SKM-1 treated with dmso at 0.1 percent for 144 hours (cell line): Measurements from ENCODE around the gene NDNF.

ENCODE experiments used
- DNase-seq: peaks from one replicate; lab custom pipeline; 2025; ENCODE audit not compliant: unreplicated experiment; lab: John Stamatoyannopoulos, UW

NDNF gene

DNA sequence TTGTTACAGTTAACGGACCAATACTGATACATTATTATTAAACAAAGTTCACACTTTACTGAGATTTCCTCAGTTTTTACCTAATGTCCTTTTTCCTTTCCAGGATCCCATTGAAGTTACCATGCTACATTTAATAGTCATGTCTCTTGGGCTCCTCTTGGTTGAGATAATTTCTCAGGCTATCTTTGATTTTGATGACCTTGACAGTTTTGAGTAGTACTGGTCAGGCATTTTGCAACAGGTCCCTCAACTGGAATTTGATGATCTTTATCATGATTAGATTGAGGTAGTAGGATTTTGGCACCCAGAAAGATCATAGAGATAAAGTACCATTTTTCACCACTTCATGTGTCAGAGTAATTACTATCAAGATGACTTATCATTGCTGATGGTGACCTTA, 53.8 kb downstream of the NDNF start:
- DNase-seq, result no peak

DNA sequence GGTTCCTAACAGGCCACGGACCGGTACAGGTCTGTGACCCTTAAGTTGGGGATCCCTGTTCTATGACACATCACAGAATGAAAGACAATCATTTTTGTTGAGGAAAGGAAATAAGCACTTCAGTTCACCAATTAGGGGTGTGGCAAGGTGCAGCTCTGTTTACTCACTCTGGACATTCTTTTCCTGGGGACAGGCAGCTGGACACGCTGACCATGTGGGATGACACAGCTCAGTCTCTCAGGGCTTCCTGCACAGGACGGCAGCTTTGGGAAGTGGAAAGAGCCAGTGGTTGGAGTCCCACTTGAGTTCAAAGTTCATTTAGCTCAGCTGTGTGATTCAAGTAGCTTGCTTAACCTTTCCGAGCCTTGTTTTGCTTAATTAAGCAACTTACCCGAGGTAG, 55.7 kb downstream of the NDNF start:
- DNase-seq, result no peak

- no peak for DNase-seq
Observed at GRCh38 chr4:121015421-121015820, 56.9 kb downstream of the NDNF start.

- no peak for DNase-seq
Observed at GRCh38 chr4:121014544-121014943, 57.8 kb downstream of the NDNF start.

GRCh38 chr4:121011780-121012340, 60.5 kb downstream of the NDNF start:
- no peak for DNase-seq

- DNase-seq, result no peak
Observed at GRCh38 chr4:121011138-121011537, 61.2 kb downstream of the NDNF start.

- no peak for DNase-seq
Observed at GRCh38 chr4:121009578-121010478, 62.5 kb downstream of the NDNF start.

DNA sequence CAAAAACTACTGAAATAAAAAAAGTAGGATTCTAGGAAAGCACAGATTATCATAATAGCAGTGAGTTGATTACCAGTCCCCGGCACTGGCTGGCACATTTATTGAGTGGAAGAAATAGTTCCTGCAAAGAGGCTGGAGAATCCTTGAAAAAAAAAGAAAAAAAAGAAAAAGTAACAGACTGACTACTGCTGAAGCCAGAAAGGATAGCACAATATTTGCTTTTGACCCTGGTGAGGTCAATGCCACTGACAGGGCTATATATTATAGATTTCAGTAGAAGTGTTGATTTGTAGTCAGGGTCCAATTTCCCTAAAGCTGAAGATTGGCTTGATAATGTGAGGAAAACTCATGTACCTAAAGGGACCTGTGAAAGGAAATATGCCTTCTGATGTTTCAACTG, 64.7 kb downstream of the NDNF start:
- DNase-seq, result no peak

DNA sequence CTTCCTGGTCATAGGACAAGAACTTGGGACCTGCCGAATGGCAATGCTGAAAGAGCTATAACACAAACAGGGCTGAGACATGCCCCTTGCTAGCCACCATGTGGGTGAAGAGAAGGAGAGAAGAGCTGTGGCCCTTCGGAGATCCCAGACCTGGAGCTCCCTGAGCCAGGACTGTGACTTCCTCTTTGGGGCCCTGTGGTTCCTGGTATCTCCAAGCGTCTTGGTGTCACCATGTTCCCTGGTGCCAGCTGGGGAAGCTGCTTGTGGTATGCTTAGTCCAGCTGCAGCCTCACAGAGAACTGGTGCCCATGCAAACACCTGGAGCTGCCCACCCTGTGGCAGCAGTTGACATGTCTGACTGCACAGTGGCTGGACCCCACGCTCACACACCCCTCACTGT, 68.5 kb downstream of the NDNF start:
- no peak for DNase-seq

GRCh38 chr4:120995266-120996010, 76.9 kb downstream of the NDNF start:
- DNase-seq, result no peak

GRCh38 chr4:120994521-120994920, 77.8 kb downstream of the NDNF start:
- DNase-seq, result no peak

DNA sequence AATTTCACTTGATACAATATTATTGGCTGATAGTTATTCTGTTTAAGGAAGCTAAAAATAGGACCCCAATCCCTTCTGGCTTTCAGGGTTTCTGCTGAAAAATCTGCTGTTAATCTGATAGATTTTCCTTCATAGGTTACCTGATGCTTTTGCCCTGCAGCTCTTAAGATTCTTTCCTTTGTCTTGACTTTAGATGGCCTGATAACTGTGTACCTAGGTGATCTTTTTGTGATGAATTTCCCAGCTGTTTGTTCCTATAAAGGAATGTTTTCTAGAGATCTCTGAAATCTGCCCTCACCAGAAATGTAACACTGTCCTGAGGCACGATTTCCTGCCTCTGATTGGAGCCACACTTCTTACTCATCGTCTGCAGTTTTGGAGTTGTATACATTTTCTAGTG, 80.5 kb downstream of the NDNF start:
- DNase-seq, result no peak

DNA sequence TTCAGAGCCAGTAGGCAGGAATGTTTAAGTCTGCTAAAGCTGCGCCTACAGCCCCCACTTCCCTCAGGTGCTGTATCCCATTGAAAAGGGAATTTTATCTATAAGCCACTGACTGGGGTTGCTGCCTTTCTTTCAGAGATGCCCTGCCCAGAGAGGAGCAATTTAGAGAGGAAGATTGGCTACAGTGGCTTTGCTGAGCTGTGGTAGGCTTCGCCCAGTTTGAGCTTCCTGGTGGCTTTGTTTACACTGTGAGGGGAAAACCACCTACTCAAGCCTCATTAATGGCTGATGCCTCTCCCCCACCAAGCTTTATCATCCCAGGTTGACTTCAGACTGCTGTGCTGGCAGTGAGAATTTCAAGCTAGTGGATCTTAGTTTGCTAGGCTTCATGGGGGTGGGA, 82.1 kb downstream of the NDNF start:
- no peak for DNase-seq
